ENCODE data around the gene PKNOX2. TPM values are rescaled to one million over a fixed set of nuclear protein-coding genes. Genes with fewer than 3 reads are reported as not detected.

PKNOX2 gene
- total and polyA plus RNA-seq, 2 of the 4 experiments (the other 2 are of a cell fraction) = 0.72 to 2.3 TPM

DNA sequence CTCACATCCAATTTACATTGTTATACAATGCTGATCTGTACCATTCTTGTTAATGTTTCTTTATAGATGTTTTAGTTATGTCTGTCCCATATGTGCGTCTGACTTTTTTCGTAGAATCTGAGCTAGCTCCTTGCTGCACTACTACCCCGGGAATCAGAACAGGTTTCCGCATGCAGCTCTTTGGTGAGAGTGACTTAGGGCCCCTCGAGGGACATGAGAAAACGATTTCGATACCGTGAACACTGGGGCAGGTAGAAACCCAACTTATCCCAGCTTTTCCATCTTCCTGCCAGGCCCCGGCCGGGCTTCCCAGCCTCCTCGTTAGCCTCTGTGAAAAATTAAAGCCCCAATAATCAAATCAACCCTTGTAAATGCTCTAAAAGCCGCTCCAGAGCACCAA is 23.4 kb upstream of the PKNOX2 start:
- Histone ChIP-seq H3K4me3 (ENCODE audit: insufficient read depth, low read depth, low read length) (no peak overlapping the region), H2BK15ac (ENCODE audit: low read depth, low read length) (no peak overlapping the region), H4K8ac (ENCODE audit: low read depth in 2 of 2, low read length in 2 of 2) (no peak overlapping the region), H4K91ac (ENCODE audit: insufficient read depth, low read depth, low read length) (no peak overlapping the region), H2AK5ac (ENCODE audit: low read depth, low read length) (no peak overlapping the region), H4K5ac (ENCODE audit: low read depth, low read length) (no peak overlapping the region), H3K4me2 (ENCODE audit: low read depth, low read length) (no peak overlapping the region), H3K9me3 (ENCODE audit: control insufficient read depth, insufficient read depth, low read length) (no peaks in the 10 kb centered on the region), H3K9ac (ENCODE audit: low read depth, low read length) (no peak overlapping the region), H3K18ac (ENCODE audit: low read depth, low read length) (no peak overlapping the region), H3K56ac (ENCODE audit: extremely low read depth, insufficient read depth, low read length) (no peak overlapping the region), H3K14ac (replicated peaks; ENCODE audit: low read depth, low read length) (no peak overlapping the region), H3K36me3 (ENCODE audit: control insufficient read depth, insufficient read depth, low read length) (no peaks in the 10 kb centered on the region), H3K9me1 (ENCODE audit: insufficient read depth, low read length) (no peaks in the 10 kb centered on the region), H2BK20ac (ENCODE audit: low read depth, low read length) (no peak overlapping the region), H3K27ac (ENCODE audit: insufficient read depth, low read length) (no peak overlapping the region), H3K4me1 (ENCODE audit: control insufficient read depth, insufficient read depth, low read length) (no peaks in the 10 kb centered on the region; the same call in 1 of the 2 replicates), H4K20me1 (ENCODE audit: insufficient read depth, low read length) (no peaks in the 10 kb centered on the region), H2BK120ac (ENCODE audit: low read depth, low read length) (no peak overlapping the region), H3K4ac (ENCODE audit: low read depth, low read length) (no peak overlapping the region), H3K23ac (ENCODE audit: low read depth, low read length) (no peak overlapping the region), H3K27me3 (ENCODE audit: control insufficient read depth, insufficient read depth, low read length) (peaks cover 13% of the 10 kb centered on the region), H2AK9ac (replicated peaks; ENCODE audit: low read depth, low read length, poor library complexity) (no peak overlapping the region), H3K79me1 (ENCODE audit: low read depth in 1 of 2, low read length in 2 of 2) (no peaks in the 10 kb centered on the region), H2BK5ac (ENCODE audit: low read depth, low read length, poor library complexity, severe bottlenecking) (no peak overlapping the region), H2AFZ (replicated peaks; ENCODE audit: low read length, poor library complexity) (no peak overlapping the region)
- POLR2A ChIA-PET (ENCODE audit: unreplicated experiment) = no interaction called here
- WGBS, 2 experiments (ENCODE audit: extremely low coverage in 2 of 2, insufficient read length in 1 of 2) = 100% methylated on average over 1 of the region's 12 CpGs; no CpG with 5 or more reads in 1 of the 2 experiments
- TF ChIP-seq RFX5 (IDR thresholded peaks at IDR 0.05; ENCODE audit: low read depth, low read length) (no peak), CHD1 (IDR thresholded peaks at IDR 0.05; ENCODE audit: low read depth, low read length) (no peak), NFE2L2 (IDR thresholded peaks at IDR 0.05; ENCODE audit: low read depth, low read length) (no peak), FOS (IDR thresholded peaks at IDR 0.05; ENCODE audit: low read depth, low read length) (no peak), CEBPB (IDR thresholded peaks at IDR 0.05; ENCODE audit: low read depth, low read length) (no peak), ELK1 (IDR thresholded peaks at IDR 0.05; ENCODE audit: borderline replicate concordance, low read depth, low read length) (no peak), SMC3 (IDR thresholded peaks at IDR 0.05; ENCODE audit: low read depth, low read length) (no peak), BHLHE40 (IDR thresholded peaks at IDR 0.05; ENCODE audit: low read depth, low read length) (no peak), MXI1 (IDR thresholded peaks at IDR 0.05; ENCODE audit: borderline replicate concordance, low read depth, low read length) (no peak), RAD21 (IDR thresholded peaks at IDR 0.05; ENCODE audit: low read length) (no peak), MAFK (IDR thresholded peaks at IDR 0.05; ENCODE audit: low read depth, low read length) (no peak)
- TF ChIP-seq, protein P1, sequence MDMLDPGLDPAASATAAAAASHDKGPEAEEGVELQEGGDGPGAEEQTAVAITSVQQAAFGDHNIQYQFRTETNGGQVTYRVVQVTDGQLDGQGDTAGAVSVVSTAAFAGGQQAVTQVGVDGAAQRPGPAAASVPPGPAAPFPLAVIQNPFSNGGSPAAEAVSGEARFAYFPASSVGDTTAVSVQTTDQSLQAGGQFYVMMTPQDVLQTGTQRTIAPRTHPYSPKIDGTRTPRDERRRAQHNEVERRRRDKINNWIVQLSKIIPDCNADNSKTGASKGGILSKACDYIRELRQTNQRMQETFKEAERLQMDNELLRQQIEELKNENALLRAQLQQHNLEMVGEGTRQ (IDR thresholded peaks at IDR 0.05; ENCODE audit: low read depth, low read length) = no peak
- TF ChIP-seq, protein P2, sequence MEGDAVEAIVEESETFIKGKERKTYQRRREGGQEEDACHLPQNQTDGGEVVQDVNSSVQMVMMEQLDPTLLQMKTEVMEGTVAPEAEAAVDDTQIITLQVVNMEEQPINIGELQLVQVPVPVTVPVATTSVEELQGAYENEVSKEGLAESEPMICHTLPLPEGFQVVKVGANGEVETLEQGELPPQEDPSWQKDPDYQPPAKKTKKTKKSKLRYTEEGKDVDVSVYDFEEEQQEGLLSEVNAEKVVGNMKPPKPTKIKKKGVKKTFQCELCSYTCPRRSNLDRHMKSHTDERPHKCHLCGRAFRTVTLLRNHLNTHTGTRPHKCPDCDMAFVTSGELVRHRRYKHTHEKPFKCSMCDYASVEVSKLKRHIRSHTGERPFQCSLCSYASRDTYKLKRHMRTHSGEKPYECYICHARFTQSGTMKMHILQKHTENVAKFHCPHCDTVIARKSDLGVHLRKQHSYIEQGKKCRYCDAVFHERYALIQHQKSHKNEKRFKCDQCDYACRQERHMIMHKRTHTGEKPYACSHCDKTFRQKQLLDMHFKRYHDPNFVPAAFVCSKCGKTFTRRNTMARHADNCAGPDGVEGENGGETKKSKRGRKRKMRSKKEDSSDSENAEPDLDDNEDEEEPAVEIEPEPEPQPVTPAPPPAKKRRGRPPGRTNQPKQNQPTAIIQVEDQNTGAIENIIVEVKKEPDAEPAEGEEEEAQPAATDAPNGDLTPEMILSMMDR (conservative IDR thresholded peaks at IDR 0.05; ENCODE audit: low read depth, low read length) = no peak
- intact Hi-C loops (cut with micrococcal nuclease) = loop anchor here (1.0 to 5.0 kb wide), 6 partner anchors 50 to 724 kb away; no protein-coding TSS in a partner anchor
- dilution Hi-C loops (cut with HindIII; ENCODE audit: low sequenced_read_pairs, unreplicated experiment) = no loop called here
- no peak for ATAC-seq (ENCODE audit: low read depth)
- no peak for DNase-seq
- in situ Hi-C loops (cut with MboI; ENCODE audit: low sequenced_read_pairs) = loop anchor here (10.0 kb wide), 1 partner anchor 166 kb away; no protein-coding TSS in a partner anchor
- no TSS peak for BruUV-seq (replicated peaks)
- CTCF ChIA-PET = interaction anchor here (0.7 to 3.5 kb wide), 7 partner anchors 8 to 264 kb away, joined by 3 to 34 read pairs (median 3); no protein-coding TSS in a partner anchor

Measured in IMR-90 (cell line).